Measurements from ENCODE around the gene SNX22.

Gene SNX22

DNA sequence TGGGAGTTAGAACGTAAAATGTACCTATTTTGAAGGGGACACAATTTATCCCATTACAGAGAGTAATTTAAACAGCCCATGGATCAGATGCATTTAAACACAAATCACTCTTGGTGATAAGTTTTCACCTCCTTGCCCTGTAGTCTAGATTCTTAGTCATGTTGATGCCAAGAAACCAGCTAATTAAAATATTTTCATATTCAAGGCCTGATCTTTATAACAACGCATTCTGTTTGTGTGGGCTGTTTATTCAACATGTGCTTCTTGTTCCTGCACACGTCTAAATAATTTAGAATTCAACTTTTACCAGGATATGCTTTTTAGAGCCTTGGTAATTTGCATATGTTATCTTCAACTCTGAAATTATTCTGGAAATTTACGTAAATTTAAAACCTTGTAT, 29.9 kb upstream of the SNX22 start:
- Histone ChIP-seq H3K4me3 (ENCODE audit: low read depth in 1 of 2, low read length in 1 of 2) (no peak overlapping the region), H3K4me1 (ENCODE audit: control insufficient read depth in 1 of 2, insufficient read depth in 1 of 2, low read depth in 1 of 2, low read length in 1 of 2) (no peaks in the 10 kb centered on the region), H3K36me3 (peaks cover 93% of the 10 kb centered on the region), H3K27me3 (no peaks in the 10 kb centered on the region), H3K9me3 (no peaks in the 10 kb centered on the region), H3K27ac (no peak overlapping the region)
- TF ChIP-seq, protein P1, sequence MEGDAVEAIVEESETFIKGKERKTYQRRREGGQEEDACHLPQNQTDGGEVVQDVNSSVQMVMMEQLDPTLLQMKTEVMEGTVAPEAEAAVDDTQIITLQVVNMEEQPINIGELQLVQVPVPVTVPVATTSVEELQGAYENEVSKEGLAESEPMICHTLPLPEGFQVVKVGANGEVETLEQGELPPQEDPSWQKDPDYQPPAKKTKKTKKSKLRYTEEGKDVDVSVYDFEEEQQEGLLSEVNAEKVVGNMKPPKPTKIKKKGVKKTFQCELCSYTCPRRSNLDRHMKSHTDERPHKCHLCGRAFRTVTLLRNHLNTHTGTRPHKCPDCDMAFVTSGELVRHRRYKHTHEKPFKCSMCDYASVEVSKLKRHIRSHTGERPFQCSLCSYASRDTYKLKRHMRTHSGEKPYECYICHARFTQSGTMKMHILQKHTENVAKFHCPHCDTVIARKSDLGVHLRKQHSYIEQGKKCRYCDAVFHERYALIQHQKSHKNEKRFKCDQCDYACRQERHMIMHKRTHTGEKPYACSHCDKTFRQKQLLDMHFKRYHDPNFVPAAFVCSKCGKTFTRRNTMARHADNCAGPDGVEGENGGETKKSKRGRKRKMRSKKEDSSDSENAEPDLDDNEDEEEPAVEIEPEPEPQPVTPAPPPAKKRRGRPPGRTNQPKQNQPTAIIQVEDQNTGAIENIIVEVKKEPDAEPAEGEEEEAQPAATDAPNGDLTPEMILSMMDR (IDR thresholded peaks at IDR 0.05): no peak

DNA sequence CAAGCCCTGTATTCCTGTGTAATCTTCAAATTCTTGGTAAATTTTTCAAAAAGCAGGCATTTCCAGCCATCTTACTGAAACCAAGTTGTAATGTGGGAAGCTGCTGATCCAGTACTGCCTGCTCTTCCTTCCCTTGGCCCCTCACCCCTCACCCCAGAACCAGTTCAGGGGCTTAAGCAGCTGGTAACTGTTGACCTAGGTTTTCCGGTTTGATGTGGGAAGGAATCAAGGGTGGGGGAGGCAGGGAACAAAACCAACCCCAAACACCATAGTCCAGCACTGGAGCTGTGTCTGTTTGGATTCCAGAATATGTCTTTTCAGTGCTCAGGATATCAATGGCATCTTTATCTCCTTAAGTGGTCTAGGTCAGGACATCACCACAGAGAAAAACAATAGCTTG, 29.1 kb upstream of the SNX22 start:
- no peaks in the 10 kb centered on the region for H3K4me1 ChIP-seq (ENCODE audit: control insufficient read depth in 1 of 2, insufficient read depth in 1 of 2, low read depth in 1 of 2, low read length in 1 of 2)
- no peak overlapping the region for H3K4me3 ChIP-seq (ENCODE audit: low read depth in 1 of 2, low read length in 1 of 2)
- H3K9me3 ChIP-seq: no peaks in the 10 kb centered on the region
- no peak overlapping the region for H3K27ac ChIP-seq
- TF ChIP-seq, protein P1 (IDR thresholded peaks at IDR 0.05): no peak
- H3K27me3 ChIP-seq: no peaks in the 10 kb centered on the region
- peaks cover 93% of the 10 kb centered on the region for H3K36me3 ChIP-seq

DNA sequence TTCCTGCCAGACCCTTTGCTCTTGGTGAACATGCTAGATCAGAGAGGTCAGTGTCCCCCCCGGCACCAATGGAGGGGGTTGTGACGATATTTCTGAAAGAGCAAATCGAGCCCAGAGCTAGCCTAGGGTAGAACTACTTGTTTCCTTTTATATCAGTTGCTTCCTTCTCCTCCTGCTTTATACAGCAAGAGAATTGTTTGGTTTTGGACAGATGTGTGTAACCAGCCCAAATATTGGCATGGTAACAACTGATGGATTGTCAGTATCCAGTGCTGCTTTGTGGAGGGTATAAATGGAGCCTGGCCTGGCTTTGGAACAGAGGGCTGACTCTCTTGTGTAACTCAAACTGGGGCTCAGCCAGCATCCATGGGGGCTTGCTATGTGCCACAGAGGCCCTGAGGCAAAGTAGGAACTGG, 28.6 kb upstream of the SNX22 start:
- Histone ChIP-seq H3K27ac (no peak overlapping the region), H3K9me3 (no peaks in the 10 kb centered on the region), H3K4me1 (ENCODE audit: control insufficient read depth in 1 of 2, insufficient read depth in 1 of 2, low read depth in 1 of 2, low read length in 1 of 2) (no peaks in the 10 kb centered on the region), H3K4me3 (ENCODE audit: low read depth in 1 of 2, low read length in 1 of 2) (no peak overlapping the region), H3K36me3 (peaks cover 93% of the 10 kb centered on the region), H3K27me3 (no peaks in the 10 kb centered on the region)
- TF ChIP-seq, protein P1 (IDR thresholded peaks at IDR 0.05): no peak

DNA sequence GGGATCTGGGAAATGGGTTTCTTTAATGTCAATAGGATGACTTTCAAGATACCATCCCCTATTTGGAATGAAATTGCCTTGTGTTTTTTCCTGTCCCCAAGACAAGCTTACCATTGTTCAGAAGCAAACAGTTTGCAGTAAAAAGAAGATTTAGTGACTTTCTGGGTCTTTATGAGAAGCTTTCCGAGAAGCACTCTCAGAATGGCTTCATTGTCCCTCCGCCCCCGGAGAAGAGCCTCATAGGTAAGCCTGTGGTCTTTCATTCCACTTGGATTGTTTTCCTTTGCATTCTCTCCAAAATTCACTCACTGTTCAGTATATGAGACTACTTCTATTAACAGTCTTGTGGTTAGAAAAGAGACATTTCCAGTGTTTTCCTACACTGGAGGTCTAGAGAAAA, 25.6 kb upstream of the SNX22 start:
- TF ChIP-seq, protein P1 (IDR thresholded peaks at IDR 0.05): no peak
- H3K27me3 ChIP-seq: no peaks in the 10 kb centered on the region
- no peaks in the 10 kb centered on the region for H3K4me1 ChIP-seq (ENCODE audit: control insufficient read depth in 1 of 2, insufficient read depth in 1 of 2, low read depth in 1 of 2, low read length in 1 of 2)
- no peaks in the 10 kb centered on the region for H3K9me3 ChIP-seq
- no peak overlapping the region for H3K4me3 ChIP-seq (ENCODE audit: low read depth in 1 of 2, low read length in 1 of 2)
- no peak overlapping the region for H3K27ac ChIP-seq
- H3K36me3 ChIP-seq: peaks cover 93% of the 10 kb centered on the region

DNA sequence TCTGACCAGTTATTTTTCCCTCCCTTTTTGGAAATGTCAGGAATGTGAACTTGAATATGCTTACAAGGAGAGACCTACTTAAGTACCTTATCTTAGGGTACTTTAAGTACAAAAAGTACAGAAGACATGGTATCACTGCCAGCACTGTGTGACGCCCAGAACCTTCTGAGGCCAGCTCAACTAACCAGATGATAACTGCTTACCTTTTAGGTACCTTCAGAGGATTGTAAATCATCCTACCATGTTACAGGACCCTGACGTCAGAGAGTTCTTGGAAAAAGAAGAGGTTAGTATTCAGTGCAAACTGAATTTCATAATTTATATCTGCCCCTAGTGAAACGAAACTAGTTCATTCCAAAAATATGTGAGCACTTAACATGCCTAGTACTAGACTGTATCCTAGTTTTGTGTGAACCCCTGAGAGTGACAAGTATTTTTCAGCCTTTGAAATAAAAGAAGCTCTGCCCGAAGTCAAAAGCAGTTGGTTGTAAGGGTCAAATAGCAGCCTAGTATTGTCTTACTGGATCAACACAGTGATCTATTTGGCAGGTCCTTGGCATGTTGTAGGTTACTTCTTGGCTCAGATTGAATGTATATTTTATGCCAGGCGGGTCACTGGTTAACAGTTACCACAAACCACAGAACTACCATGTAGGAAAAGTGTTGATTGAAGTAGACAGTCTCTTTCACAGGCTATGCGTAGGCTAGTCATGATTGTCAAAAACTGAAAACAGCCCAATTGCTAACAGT, 23.8 kb upstream of the SNX22 start:
- peaks cover 95% of the 10 kb centered on the region for H3K36me3 ChIP-seq
- TF ChIP-seq, protein P1 (IDR thresholded peaks at IDR 0.05): no peak
- H3K9me3 ChIP-seq: no peaks in the 10 kb centered on the region
- H3K4me3 ChIP-seq (ENCODE audit: low read depth in 1 of 2, low read length in 1 of 2): no peak overlapping the region
- no peaks in the 10 kb centered on the region for H3K27me3 ChIP-seq
- H3K4me1 ChIP-seq (ENCODE audit: control insufficient read depth in 1 of 2, insufficient read depth in 1 of 2, low read depth in 1 of 2, low read length in 1 of 2): no peaks in the 10 kb centered on the region
- H3K27ac ChIP-seq: no peak overlapping the region

Measured in neutrophil (primary cell).